SKM-1 treated with dmso at 0.1 percent for 144 hours (cell line): Measurements from ENCODE around the gene SLC40A1.

Experiments
- DNase-seq: peaks from one replicate; lab custom pipeline; 2025; ENCODE audit not compliant: unreplicated experiment; lab: John Stamatoyannopoulos, UW

SLC40A1 gene

GRCh38 chr2:189570570-189571031 is 10.0 kb downstream of the SLC40A1 start:
- DNase-seq = no peak

DNA sequence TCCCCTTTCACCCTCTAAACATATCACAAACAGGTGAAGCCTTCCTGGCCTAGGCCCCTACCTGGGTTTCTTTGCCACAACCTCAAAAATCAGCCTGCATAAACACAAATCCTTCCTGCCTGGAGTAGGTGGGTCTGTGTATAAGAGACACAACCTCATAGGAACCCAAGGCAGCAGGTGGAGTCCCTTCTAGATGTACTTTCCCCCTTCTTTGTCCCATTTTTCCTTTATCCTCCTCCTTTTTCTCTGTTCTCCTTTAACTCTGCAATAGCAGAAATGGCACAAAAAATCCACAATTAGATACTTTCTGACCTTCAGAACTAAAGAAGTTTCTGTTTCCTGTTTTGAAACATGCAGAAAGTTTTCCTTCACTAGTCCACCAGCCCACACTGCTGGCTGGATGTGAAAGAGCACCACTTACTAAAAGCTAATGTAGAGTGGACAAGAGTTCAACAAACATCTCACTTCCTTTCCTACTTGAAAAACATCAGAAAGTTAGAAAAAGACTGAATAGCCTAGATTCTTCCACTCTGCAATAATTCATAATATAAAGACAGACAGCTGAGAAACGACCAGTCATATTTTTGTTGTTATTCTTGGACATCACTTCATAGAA is 11.2 kb downstream of the SLC40A1 start:
- DNase-seq = no peak

- DNase-seq = no peak
Observed at GRCh38 chr2:189566046-189566445, 14.5 kb downstream of the SLC40A1 start.

- DNase-seq = no peak
Observed at GRCh38 chr2:189561371-189562038, 19.1 kb downstream of the SLC40A1 start.

- no peak for DNase-seq
Observed at GRCh38 chr2:189560273-189560586, 20.4 kb downstream of the SLC40A1 start.

GRCh38 chr2:189559579-189560272 is 20.9 kb downstream of the SLC40A1 start:
- DNase-seq = no peak

GRCh38 chr2:189558516-189559272 is 21.9 kb downstream of the SLC40A1 start:
- DNase-seq = no peak

GRCh38 chr2:189557373-189557772 is 23.2 kb downstream of the SLC40A1 start:
- DNase-seq = no peak

DNA sequence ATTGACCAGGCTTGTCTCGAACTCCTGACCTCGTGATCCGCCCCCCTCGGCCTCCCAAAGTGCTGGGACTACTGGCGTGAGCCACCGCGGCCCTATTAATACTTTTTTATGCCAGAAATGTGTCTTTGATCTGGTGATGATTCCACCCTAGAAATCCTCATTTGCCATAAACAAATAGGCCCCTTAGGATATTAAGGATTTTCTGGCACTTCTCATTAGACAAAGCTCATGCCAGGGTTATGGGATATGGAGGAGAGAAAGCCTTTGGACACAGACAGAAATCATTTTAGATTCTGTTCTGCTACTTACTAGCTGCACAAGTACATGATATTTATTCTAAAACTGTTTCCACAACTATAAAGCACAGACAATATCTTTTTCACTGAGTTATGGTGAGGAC is 24.1 kb downstream of the SLC40A1 start:
- DNase-seq = no peak

GRCh38 chr2:189555232-189555631 is 25.4 kb downstream of the SLC40A1 start:
- DNase-seq = no peak

DNA sequence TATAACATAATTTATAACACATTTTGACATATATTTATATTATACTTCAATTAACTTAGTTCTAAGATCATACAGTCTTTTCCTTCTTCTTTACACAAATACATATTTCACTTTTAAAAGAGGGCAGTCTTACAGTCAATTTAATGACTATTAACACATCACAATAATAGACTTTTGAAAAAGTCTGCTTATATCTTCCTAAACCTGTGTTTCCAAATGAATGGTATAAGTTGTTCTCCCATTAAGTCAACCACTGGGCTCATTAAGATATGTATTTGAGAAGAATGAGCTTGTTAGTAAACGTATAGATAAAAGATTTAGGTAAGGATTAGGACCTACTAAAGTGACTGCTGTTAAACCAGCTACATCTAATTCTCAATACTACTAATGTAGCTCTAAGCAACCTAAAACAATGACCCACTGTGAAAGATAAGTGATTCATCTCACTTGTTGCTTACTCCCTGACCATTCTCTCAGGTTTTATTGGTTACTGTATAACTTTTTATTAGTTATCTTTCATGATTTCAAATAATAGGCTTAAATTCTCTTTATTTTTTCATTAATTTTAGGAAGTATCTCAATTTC is 27.0 kb downstream of the SLC40A1 start:
- no peak for DNase-seq

GRCh38 chr2:189552991-189553404 is 27.6 kb downstream of the SLC40A1 start:
- DNase-seq = no peak

GRCh38 chr2:189552334-189552990 is 28.1 kb downstream of the SLC40A1 start:
- no peak for DNase-seq

DNA sequence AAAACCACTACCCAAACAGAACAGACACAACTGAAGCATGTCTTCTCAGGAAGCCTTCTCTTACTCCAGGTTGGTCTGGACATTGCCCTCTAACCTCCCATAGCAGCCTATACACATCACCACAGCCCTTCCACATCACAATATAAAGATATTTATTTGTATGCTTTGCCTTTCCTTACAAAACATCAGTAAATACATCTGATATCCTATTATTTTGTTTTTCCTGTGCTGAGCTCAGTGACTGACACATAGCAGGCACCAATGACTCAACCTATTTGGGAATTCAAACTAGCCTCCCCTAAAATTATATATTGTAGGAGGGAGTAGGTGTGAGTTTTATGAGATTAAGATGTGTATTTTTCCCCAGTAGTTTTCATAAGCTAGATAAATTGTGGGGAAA is 28.8 kb downstream of the SLC40A1 start:
- DNase-seq = no peak

- DNase-seq = no peak
Observed at GRCh38 chr2:189549449-189549832, 31.1 kb downstream of the SLC40A1 start.

DNA sequence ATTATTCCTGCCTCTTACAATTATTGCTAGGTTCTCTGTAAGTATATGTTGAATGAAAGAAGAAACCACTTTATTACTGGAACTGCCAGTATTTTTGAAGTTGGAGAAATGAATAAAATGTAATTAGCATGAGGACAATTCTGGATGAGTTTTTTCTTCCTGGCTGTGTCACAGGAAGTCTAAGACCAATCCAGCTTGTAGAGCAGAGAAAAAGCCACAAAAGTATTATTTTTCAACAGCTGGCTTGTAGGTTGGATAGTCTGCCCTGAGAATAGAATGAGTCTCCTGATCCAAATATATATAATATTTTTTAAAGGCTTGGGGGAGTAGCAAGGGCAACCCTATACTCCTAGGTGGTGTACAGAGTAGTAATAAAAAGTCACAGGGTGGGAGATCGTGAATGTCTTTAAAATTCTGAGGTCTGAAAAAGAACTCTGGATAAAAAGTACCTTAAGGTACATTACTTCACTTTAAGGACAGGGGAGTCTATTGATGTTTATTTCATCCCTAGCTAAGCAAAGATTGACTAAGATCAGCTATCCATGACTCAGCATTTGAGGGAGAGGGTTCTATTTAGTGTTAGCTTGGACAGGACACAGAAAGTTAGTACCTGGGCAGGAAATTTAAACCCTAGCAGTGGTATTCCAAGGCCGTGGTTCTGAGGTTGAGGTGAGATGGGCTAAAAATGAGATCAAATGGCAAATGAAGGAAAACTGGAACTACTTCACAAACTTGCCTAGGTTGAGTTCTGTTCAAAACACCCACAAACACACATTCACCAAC is 31.7 kb downstream of the SLC40A1 start:
- DNase-seq = no peak

DNA sequence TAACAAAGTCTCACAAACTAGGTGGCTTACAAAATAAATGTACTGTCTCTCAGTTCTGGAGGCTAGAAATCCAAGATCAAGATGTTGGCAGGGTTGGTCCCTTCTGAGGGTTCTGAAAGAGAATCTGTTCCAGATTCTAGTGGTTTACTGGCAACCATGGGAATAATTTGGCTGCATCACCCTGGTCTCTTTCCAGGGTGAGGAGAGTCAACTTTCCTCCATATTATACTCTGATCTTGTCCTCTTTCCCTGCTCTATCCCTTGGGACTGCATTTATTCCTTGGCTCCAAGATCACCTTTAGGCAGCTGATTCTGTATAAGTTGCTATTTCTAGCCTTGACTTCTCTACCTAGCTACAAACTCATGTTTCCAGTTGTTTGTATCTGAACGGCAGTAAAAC is 35.2 kb downstream of the SLC40A1 start:
- DNase-seq = no peak

DNA sequence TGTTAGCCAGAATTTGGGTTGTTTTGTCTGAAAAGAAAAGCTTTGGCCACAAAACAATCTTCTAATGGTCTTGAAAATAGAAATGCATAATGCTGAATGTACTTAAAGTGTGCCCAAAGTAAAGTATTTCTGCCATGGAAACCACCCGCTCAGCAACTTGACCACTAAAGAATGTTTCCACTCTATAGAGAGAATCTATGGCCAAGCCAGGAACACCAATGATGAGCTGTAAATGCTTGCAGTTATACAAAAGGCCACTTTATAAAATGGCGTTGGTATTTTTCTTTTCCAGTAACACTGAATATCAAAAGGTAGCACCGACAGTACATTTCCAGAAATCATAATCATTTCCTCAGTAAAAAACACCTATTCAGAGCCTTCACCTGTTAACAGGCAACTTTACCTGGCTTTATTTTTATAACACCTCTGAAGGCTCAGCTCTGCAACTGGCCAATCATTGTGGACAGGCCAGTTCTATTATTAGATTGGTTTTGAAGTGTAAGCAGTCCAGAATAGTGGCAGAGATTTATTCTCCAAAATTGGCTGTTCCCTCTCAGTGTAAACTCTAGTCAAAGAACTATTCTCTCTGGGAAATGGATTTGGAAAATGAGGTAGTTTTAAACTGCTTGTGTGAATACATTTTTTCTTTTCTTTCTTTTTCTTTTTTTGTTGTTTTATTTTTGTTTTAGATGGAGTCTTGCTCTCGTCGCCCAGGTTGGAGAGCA is 36.1 kb downstream of the SLC40A1 start:
- DNase-seq = no peak

GRCh38 chr2:189543367-189543766 is 37.2 kb downstream of the SLC40A1 start:
- DNase-seq = peak; percentile 12
